Germinal center (tissue), 1 donor: ENCODE results near the gene TTC38.

ENCODE experiments used
- DNase-seq: peaks from one replicate; pipeline ENCODE4 v3.0.0; 2012; ENCODE audit warnings: mixed read lengths, low spot score

Gene TTC38

GRCh38 chr22:46267431-46268279 is at the start of gene TTC38:
TTC38 (plus strand) TSS chr22:46268008; CDS start chr22:46268040, 32 bp downstream.
- peak; percentile 81 for DNase-seq

GRCh38 chr22:46219636-46220035 is 48.2 kb upstream of the TTC38 start:
- no peak for DNase-seq

- DNase-seq, result no peak
Measured at GRCh38 chr22:46220921-46221320, 46.9 kb upstream of the TTC38 start.

DNA sequence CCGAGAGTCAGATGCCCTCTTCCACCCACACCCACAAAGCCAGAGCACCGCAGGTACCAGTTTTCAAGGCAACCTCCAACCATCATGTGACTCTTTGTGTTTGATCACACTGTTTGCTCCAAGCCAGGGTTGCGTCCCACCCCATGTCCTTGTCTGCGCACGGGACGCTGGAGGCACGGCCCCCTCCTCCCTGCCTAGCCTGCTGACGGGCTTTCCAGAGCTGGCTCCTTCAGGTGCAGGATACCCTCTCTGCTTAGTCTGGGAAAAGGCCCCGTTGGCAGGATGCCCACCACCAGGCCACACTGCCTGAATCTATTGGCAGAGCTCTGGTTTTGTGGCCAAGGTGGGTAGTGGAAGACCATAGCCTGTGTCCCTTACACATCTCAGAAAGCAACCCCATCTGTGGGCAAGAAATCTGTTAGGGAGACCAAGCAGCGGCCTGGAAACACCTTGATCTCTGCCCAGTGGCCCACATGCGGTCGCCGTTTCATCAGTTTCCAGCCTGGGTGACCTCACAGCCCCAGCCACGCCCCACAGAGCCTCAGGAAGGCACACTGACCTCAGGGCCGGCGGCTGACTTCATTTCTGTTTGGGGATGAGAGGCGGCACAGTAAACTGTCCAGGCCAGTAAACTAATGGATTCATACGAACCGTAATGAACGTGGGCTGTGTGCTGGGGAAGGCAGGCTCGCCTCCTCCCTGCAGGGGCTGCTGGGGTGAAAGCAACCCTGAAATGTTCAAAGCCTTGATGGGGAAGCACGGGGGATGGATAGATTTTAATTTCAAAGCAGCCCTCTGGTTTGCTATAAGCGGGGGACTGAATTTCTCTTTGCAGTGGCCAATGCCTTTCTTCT is 43.5 kb upstream of the TTC38 start:
- DNase-seq, result no peak

DNA sequence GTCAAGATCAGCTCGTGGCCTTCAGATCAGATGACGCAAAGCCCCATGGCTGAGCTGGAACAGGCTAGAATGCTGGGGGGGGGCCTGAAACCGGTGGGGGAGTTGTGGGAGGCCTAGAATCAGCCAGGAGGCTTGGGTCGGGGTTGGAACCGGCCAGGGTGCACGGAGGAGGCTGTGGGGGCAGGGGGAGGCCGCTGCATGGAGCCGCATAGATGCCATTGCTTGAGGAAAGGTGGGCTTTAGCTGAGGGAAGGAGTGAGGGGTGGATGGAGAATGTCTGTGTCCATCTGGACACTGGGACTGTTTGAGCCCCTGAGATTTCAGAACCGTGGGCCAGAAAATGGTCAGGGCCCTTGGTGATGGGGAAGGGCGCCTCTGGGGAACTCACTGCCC is 42.9 kb upstream of the TTC38 start:
- no peak for DNase-seq

GRCh38 chr22:46225631-46226030 is 42.2 kb upstream of the TTC38 start:
- DNase-seq, result no peak

- no peak for DNase-seq
Measured at GRCh38 chr22:46226577-46226976, 41.2 kb upstream of the TTC38 start.

- no peak for DNase-seq
Measured at GRCh38 chr22:46229701-46230100, 38.1 kb upstream of the TTC38 start.

DNA sequence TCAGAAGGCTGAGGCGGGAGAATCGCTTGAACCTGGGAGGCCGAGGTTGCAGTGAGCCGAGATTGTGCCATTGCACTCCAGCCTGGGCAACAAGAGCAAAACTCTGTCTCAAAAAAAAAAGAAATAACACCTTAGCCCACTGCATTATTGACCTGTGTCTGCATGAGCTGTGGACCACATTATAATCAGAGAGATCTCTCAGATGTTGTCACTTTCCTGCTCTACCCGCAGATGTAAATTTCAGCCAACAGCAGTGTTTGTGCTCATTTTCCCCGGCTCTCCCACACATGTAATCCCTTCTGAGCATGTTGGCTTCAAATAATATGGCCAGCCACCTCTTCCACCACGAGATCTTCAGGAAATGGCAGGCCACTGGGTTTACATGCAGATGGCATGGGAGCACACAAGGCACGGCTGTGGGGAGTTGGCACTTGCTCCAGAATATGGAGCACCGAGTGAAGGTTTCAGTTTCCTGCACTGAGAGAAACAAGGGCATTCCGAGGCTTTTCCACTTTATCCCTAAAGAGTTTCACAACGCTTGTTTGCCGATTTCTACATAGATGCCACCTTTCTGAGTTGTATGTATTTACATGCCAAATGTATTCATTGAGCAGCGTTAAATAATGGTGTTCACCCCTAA is 37.4 kb upstream of the TTC38 start:
- DNase-seq, result no peak

DNA sequence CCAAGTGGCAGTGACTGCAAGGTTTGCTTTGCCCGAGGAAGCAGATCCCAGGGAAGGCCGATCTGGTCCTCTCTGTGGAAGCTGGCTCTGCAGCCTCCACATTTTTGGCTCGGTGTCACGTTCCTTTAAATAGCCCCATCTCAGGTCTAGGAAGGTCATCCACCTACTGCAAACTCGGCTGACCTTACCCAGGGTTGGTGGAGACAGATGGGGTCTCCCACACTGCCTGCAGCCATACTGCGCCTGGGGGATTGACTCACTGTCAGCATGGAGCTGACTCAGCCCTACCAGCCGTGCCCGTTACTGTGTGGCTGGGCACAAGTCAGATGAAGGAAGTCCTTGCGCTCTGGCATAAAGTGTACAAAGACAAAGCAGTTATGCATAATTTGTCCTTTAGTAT is 34.6 kb upstream of the TTC38 start:
- no peak for DNase-seq

- DNase-seq, result no peak
Measured at GRCh38 chr22:46234969-46235368, 32.8 kb upstream of the TTC38 start.

DNA sequence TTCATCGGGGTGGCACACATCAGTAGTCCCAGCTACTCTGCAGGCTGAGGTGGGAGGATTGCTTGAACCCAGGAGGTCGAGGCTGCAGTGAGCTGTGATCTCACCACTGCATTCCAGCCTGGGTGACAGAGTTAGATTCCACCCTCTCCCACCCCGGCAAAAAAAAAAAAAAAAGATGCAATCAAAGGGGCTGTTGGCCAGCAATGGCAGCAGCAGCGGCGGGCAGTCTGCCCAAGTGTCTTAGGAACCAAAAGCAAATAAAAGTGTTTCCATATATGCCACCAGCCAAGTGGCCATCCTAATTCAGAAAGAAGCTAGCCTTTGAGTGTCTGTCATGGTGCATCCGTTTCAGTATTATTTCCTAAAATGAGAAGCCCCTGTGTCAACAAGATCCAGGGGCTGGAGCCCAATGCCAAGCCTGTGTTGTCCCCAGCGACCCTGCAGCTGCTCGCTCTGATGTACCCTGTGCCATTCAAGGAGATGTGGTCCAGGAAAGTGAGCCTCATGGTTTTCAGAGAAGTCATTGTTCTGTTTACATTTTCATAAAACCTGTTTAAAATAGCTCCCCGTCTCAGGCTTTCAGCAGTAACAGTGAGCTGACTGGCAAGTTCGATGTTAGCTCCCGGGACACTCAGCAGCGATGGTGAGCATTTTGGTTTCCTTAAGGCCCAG is 30.2 kb upstream of the TTC38 start:
- no peak for DNase-seq

GRCh38 chr22:46238541-46238940 is 29.3 kb upstream of the TTC38 start:
- no peak for DNase-seq

- peak; percentile 21 for DNase-seq
Measured at GRCh38 chr22:46239261-46240048, 28.4 kb upstream of the TTC38 start.

GRCh38 chr22:46240073-46240472 is 27.7 kb upstream of the TTC38 start:
- DNase-seq, result no peak

DNA sequence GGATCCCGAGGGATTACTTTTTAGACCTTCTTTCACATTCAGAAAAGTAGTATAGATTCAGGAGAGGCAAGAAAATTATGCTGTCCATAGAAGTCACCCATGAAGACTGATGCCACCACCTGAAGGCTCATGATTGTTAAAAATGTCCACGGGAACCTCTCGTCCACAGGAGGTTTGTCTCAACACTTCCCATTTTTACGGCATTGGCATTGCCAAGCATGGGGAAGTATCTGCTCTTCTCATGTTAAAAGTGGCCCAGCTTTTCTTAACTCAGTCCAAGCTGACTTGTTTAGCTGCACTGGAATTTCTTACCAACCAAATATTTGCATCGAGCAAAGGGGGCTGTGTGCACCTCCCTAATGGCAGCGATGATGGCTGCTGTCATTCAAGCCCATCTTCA is 27.3 kb upstream of the TTC38 start:
- no peak for DNase-seq

GRCh38 chr22:46240907-46241306 is 26.9 kb upstream of the TTC38 start:
- no peak for DNase-seq

DNA sequence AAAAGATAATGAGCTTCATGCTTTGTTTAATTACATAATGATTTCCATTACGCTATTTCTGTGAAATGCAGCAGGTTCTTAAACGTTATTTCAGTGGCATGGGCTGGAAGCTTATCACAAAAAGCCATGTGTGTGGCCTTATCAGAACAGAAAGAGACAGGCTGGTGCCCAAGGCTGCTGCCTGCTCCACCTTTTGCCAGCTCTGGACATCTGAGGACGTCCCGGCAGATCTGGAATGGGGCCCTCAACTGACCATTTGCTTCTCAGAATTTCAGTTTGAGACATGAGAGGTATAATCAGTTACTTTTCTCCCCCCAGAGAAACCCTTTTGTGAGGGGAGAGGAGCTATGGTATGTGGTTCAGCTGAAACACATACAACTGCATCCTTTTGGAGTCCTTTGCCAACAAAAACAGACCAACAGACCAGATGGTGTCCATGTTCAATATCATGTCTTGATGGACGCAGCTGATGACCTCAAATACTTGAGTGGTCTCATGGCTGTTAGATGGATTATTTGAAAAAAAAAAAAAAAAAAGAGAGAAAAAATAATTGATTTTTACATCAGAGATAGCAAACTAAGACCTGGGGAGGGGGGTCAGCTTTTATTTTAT is 26.3 kb upstream of the TTC38 start:
- DNase-seq, result no peak

- DNase-seq, result no peak
Measured at GRCh38 chr22:46242076-46242475, 25.7 kb upstream of the TTC38 start.

DNA sequence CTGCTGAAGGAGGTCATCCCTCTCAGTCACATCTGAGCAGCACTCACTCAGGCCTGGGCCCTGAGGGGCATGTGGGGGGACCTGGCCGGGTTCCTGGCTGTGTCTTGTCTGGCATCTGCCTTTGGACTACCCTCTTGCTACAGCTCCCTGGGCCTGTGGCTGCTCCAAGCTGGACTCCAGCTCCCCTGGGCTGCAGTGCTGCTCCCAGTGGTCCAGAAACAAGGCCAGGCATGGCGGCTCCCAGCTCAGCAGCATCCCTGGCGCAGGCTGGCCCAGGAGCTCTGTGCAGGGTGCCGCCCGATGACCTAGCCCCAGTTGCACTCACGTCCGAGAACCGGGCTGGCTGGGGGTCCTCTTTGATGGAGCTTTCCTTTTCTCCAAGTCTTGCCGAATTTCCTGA is 23.0 kb upstream of the TTC38 start:
- no peak for DNase-seq

DNA sequence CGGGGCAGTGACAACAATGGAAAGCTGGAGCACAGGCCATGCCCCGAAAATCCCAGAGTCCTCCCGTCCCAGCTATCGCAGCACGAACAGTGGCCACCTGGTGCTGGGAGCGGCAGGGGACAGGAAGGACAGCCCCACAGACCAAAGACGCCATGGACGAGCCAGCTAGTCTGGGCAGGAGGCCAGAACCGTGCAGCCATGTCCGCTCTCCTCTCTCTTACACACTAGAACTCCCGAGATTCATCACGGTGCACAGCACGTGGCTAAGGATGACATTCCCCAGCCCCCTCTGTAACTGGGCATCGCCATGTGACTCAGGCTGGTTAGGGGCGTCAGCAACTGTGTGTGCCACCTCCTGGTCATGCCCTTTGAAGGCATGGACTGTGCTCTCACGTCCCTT is 22.3 kb upstream of the TTC38 start:
- DNase-seq, result no peak
